T-helper 2 cell (primary cell): ENCODE results near the gene MCTP2.
"Not testable (repeated sequence)": the region's sequence is repeated elsewhere in the genome, so short reads cannot be mapped to it uniquely, and the experiment has no call there.

Experiments used
- DNase-seq, 5 experiments: peaks; one replicate each; pipeline versions ENCODE4 v3.0.0 to v3.0.0-alpha.2; 2012 to 2022

Gene MCTP2

DNA sequence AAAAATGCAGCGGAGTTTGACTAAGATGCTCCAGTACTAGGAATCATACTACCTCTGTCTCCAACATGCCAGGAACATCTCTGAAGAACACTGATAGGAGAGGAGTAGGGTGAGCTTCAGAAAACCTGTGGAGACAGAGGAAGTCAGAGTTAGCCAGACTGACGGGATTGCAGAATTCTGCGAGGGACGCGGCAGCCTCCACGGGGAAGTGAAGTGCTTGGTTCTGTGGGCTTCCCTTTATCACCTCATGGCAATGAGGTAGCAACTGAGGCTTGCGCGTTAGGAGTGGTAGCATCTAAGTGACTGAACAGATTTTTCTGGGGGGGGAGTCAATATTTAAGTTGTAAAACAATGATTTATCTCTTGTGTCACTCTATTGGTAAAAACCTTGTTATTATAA lies 226.3 kb downstream of the MCTP2 start:
- no peak for DNase-seq

GRCh38 chr15:94460624-94461023 lies 229.3 kb downstream of the MCTP2 start:
- DNase-seq = no peak

DNA sequence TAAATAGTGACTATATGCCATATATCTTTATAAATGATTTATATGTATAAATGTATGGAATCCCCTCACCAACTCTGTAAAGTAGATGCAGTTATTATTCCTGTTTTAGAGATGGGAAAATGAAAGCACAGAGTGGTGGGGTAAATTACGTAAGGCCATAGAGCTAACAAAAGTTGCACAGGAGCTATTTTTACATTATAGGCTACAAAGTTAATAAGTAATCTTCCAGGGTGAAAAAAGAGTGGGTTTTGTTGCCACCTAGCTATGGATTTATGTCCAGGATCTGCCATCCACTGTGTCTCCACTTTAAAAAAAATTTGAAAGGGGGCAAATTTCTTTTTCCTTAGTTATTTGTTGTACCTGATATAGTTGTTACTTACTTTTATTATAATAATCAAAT lies 235.7 kb downstream of the MCTP2 start:
- DNase-seq = no peak

DNA sequence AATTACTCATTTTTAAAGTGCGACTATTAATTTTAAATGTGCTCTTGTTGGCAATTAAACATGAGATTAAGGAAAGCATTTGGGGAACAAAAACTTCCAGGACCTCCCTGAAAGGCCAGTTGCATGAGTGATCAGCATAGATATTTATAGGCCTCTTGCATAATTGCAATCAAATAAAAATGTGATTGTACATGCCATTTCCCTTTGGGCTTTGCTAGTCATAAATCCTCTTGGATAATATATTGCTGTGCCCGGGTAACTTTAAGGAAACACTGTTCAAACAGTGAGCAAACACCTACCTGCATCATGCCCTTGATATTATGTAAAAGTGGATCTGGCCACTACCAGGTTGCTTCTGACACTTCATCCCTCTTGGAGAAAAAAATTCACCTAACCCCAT lies 239.1 kb downstream of the MCTP2 start:
- DNase-seq = no peak

DNA sequence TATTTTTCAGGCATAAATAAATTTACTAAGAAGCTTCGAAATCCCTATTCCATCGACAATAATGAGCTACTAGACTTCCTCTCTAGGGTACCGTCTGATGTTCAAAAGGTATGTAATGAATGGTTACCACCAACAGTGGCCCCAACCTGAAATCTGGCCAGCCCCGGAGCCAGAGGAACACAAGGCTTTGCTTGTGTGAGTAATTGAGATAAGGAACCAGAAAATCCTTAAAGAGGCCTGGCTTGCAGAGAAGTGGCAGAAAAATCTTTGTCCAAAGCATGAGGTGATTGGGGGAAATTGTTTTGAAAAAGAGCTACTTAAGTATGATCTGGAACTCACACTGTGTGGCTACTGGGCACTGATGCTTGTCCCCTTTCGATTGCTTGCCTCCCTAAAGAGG lies 245.3 kb downstream of the MCTP2 start:
- DNase-seq = no peak

GRCh38 chr15:94477913-94478553 lies 246.7 kb downstream of the MCTP2 start:
- DNase-seq = no peak

GRCh38 chr15:94478763-94479162 lies 247.4 kb downstream of the MCTP2 start:
- DNase-seq = no peak

GRCh38 chr15:94480289-94480834 lies 249.0 kb downstream of the MCTP2 start:
- DNase-seq = no peak

DNA sequence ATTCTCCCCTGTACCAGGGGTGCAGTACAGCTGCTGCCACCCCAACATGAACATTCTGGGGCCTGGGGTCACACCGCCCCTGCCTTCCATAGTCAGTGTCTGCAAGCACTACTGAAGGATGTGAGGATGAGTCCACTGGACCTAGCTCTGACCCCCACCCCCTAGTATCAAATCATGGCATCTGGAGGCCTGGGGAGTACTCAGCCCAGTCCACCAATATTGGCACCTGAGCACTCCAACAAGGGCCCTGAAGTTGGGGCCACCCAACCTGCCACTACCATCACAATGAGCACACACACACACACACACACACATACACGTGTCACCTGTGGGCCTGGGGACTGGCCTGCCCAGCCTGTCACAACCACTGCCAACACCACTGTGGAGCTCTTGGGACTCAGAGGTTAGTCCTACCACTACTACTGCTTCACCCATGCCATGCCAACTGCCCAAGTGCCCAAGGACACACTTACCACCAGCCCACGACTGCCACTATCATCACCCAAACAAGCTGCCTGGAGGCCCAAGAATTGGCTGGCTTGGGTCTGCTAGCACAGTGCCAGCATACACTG lies 253.9 kb downstream of the MCTP2 start:
- no peak for DNase-seq

- no peak for DNase-seq
These were observed 256.3 kb downstream of the MCTP2 start for GRCh38 chr15:94487635-94488034.

- no peak for DNase-seq
These were observed 261.8 kb downstream of the MCTP2 start for GRCh38 chr15:94493176-94493575.

DNA sequence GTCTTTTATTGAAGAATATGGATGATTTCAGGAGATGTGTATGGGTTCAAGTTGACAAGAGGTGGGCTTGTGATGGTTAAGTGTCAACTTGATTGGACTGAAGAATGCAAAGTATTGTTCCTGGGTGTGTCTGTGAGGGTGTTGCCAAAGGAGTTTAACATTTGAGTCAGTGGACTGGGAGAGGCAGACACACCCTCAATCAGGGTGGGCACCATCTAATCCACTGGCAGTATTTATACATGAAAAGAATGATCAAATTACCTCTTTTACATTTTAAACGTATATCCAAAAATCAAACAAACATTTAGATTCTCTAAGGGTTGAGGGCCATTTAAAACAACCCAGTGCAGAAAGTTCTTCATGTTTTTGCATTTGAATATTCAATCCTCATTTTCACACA lies 262.2 kb downstream of the MCTP2 start:
- not testable (repeated sequence) for DNase-seq

GRCh38 chr15:94494732-94495131 lies 263.4 kb downstream of the MCTP2 start:
- DNase-seq = no peak

DNA sequence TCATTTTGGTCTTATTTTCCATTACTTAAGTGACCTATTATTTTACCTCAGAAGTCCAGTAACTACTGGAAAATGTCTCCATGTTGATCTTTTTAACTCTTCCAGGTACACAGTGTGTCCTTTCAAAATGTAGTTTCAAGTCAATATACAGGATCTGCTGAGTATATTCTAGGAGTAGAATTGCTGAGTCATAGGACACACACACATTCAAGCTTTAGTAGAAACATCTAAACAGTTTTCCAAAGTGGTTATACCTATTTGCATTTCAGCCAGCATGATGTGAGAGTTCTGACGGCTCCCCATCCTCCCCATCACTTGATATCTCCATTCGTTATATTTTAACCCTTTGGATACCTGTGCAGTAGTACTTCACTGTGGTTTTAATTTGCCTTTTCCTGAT lies 271.9 kb downstream of the MCTP2 start:
- no peak for DNase-seq

GRCh38 chr15:94509259-94509658 lies 277.9 kb downstream of the MCTP2 start:
- DNase-seq = no peak

DNA sequence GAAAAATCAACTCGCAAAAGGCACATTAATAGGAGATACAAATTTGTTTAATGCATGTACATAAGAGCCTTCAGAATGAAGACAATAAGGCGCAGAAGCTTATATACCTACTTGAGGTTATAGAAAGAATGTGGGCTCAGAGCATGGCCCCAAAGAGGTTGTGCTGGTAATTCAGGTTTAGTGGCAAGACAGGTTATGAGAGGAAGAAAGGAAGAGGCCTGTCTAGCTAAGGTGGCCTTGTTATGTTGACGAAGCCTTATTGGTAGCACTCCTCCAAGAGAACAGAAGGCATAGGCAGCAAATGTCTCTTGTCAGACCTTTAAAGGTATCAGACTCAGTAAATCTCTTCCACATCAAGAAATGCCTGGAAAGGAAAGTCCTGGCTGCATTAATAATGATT lies 290.8 kb downstream of the MCTP2 start:
- DNase-seq = no peak

GRCh38 chr15:94523873-94524272 lies 292.5 kb downstream of the MCTP2 start:
- no peak for DNase-seq

DNA sequence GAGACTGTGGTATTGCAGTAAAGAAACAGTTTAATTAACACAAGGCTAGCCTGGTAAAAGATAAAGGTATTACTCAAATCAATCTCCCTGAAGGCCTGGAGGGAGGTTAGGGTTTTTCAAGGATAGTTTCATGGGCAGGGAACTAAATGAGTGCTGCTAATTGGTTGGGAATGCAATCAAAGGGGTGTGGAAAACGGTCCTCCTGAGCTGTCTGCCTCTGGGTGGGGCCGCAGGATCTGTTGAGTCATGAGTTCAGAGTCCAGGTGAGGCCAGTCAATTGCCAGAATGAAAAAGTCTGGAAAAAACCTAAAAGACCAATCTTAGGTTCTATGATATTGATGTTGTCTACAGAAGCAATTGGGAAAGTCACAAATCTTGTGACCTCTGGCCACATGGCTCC lies 293.2 kb downstream of the MCTP2 start:
- no peak for DNase-seq

GRCh38 chr15:94526071-94526689 lies 294.8 kb downstream of the MCTP2 start:
- no peak for DNase-seq

- no peak for DNase-seq
These were observed 300.9 kb downstream of the MCTP2 start for GRCh38 chr15:94532226-94532625.
